Measurements from ENCODE around the gene KRT23.

Gene KRT23

DNA sequence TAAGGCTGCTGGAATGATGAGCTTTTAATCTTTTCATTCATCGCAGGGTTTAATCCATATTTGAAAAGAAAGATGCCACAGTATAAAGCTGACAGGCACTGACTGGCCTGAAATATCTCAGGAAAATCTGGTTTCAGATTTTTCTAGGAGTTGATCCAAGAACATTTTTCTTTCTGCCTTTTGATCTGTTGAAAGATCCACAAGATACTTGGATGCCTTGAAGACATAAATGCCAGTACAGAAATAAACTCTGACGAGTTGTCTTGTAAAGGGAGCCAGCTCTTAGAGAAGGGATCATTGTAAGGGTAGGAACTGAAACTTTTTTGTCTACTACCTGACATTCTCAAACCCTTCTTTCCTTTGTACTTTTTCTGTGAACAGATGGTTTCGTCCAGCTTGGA is 27.0 kb downstream of the KRT23 start:
- DNase-seq (ENCODE audit: low read depth in 1 of 2, low spot score in 1 of 2), result no peak

DNA sequence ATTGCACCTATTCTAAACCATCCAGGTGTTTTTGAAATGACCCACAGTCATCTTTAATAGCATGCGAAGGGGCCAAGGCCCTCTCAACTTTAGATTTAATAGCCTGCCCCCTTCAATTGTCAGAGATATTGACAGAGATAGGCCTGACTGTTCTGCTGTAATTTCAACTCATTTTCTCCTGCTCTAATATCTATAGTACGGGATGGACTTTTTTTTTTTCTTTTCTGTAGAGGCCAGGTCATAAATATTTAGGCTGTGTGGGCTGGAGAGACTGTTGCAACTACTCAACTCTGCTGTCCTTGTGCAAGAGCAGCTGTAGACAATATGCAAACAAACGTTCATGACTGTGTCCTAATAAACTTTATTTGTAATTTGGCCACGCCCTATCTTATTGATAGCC is 27.7 kb downstream of the KRT23 start:
- DNase-seq (ENCODE audit: low read depth in 1 of 2, low spot score in 1 of 2), result no peak

DNA sequence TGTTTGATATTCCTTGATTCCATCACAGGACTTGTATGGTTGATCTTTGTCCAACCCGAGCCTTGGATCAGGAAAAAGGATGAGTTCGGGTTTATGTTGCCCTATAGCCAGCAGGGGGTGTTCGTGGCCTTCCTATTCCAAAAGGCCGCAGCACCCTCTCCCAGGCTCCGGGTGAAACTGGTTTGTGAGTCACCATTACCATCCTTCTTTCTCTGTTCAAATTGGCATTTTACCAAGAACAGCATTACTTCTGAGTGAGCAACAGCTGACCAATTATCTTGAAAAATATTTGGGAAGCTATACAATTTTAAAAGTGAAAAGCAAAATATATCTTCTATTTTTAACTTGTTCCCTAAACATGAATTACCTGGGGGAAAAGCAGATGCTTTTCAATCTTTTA is 28.1 kb downstream of the KRT23 start:
- peak; percentile 16 to 74 for DNase-seq (ENCODE audit: low read depth in 1 of 2, low spot score in 1 of 2)

DNA sequence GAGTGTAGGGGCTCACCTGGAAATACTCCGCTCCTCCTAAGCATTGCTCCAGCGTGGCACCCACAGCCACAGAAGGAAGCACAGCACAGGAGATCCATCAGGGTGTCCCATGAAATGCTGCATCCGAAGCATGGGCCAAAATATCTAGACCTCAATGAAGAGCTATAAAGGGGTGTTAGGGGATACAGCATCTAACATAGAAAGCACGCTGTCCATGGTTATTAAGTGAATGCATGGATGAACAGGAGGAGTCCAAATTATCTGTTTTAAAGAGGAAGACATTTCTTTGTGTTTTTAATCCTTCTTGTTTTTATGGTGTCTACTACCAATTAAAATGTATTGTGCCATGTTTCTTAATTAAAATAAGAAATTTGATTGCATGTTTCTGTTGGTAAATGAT is 30.8 kb downstream of the KRT23 start:
- DNase-seq (ENCODE audit: low read depth in 1 of 2, low spot score in 1 of 2), result no peak

DNA sequence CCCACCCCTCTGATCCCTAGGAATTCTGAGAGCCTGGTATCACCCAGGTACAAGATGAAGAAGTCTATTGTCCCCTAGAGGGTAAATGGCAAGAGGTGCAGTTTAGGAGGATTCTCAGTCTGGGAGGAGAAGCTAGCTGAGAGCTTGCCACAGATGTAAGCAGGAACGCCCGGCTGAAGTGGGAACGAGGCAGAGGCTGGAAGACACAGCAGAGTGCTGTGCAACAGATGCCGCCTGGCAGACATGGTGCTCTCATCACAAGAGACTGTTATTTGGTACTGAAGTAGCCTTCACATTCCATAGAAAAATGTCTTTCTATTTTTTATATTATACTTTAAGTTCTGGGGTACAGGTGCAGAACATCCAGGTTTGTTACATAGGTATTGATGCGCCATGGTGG is 32.1 kb downstream of the KRT23 start:
- no peak for DNase-seq (ENCODE audit: low read depth in 1 of 2, low spot score in 1 of 2)

DNA sequence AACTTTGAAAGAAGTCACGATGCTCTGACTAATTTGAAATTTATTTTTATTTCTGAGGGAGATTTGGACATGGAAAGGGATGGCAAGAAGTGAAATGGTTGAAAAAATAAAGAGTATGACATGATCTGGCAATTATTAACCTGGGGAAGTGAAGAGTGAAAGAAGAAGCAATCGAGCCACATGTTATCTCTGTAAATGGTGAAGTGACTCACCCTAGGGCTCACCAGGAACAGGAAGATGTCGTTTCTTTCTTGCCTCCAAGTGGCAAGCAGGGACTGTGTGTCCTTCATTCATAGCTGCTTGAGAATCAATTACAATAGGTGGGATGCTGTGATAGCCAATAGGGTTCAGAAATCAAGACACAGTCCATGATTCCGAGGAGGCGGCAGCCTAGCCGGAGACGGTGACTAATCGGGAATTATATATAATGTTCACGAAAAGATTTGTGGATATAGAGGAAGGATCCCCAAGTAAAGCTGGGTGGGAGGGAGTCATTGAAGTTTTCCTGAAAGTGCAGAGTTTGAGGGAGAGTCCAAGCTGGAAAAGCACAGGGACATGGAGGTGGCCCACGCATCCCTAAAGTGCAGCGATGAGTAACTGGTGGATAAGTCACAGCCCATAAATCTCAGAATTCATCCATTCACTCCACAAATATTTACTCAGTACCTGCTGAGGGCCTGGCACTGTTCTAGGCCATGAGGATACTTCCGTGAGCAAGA is 34.2 kb downstream of the KRT23 start:
- no peak for DNase-seq (ENCODE audit: low read depth in 1 of 2, low spot score in 1 of 2)

DNA sequence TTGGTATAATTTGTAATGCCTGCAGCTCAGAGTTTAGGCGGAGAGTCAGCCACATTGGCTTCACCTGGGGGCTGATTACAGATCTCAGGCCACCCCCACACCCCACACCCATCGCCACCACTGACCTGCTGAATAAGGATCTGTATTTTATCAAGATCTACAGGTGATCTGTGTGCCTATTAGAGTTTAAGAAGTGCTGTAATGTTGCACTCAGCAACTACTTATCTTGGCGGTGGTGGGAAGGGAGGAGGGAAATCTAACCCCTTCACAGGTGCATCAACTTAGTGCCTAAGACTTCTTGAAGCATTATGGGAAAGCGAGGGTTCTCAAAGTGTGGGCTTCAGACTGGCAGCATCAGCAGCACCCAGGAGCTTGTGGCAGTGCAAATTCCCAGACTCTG is 34.9 kb downstream of the KRT23 start:
- DNase-seq (ENCODE audit: low read depth in 1 of 2, low spot score in 1 of 2), result no peak

DNA sequence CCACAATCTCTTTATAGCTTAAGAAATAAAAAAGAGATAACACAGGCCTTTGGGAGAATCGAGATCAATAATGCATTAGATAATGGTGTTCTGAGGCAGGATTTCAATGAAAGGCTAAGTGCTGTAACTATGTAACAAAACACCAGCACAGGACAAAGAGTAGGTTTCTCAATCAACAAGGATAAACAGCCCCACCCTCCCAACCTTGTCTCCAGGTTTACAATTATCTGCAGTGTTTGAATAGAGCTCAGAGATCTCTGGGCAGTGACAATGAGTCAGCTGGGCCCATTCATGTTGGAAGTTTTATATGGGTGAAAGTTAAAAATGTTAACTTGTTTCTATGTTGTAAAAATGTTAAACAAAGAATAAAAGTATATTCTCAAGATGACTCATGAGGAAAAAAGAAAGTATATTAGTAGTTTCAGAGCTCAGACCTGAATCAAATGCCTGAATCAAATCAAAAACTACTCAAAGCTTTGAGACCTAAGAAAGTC is 35.4 kb downstream of the KRT23 start:
- DNase-seq (ENCODE audit: low read depth in 1 of 2, low spot score in 1 of 2), result no peak

DNA sequence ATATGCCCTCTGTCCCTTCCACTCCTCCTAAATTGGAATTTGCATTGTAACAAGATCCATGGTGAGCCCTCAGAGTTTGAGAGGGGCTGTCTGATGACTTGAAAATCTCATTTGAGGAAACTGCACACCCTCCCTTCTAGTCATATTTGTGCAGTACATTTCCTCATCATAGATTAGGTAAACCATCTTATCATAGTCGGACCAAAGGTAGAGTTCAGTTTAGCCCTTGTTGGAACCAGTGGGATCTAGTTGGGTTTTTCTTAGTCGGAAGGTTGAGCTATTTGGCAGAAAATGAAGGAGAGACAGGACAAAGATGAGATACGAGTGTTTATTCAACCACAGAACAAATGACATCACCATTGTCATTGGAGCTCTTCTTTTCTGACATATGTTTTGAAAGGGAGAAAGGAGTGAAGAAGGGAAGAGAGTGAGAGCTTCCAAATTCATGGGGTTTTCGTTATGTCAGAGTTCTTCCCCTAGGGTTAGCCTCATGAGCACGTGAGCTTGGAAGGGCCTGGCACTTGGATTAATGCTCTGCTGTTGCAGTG is 36.6 kb downstream of the KRT23 start:
- no peak for DNase-seq (ENCODE audit: low read depth in 1 of 2, low spot score in 1 of 2)

DNA sequence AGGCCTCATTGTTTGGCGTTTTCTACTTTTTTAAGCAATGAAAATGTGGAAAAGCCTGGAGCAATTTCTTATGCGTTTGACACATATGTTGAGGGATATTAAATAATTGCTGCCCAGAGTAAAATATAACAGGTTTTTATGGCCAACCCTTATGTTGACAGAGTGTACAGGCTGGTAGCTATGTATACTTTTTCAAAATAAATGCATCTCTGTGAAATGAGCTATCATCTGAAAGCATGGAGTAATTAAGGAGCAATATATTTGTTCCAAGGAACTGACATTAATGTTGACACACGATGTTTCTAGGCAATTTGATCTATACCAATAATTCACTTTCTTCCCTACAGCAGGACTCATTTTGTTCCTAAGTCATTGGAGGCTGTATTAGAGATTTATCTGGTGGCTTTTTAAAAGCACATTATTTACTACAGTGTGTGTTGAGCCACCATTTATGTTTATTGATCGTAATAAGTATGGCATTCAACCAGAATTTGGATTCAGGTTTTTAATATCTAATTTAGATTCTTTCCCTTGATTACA is 40.5 kb downstream of the KRT23 start:
- no peak for DNase-seq (ENCODE audit: low read depth in 1 of 2, low spot score in 1 of 2)

DNA sequence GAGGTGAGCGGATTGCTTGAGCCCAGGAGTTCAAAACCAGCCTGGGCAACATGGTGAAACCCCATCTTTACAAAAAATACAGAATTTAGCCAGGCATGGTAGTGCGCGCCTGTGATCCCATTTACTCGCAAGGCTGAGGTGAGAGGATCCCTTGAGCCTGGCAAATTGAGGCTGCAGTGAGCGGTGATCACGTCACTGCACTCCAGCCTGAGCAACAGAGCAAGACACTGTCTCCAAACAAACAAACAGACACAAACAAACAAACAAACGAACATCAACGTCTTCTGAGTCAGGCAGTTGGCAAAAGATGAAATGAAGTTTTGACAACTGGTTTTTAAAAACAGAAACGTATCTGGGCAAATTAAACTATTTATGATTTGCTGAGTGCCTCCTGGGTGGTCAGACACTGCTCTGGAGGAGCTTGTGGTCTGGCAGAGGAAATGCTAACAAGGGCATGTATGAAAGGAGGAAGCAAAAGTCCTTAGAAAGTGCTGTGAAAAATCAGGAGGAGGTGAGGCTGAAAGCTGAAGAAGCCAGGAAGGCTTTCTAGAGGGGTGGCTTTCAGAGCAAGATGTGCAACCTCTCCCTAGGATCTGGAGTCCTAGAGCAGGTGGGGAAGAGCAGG is 42.2 kb downstream of the KRT23 start:
- DNase-seq (ENCODE audit: low read depth in 1 of 2, low spot score in 1 of 2), result no peak

DNA sequence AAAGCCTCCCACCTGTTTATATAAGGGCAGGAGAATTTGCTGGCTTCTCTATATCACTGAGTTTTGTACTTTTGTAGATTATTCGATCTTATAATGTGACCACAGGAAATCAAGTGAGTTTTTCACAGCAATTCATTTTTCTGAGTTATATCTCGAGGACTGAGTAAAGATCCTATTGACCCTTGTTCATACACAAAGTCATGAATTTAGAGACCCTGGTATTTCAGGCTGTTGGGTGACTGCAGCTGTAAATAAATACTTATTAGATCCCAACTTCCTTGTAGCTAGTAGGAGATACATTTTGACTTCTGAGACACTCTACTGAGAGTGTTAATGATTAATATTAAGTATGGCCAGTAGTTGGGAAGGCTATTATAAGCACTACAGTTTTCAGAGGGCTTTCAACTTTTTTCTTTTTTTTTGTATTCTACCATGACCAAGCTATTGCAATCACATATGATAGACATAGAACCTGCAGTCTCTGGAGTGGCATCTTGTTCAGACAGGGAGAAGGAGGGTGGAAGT is 49.2 kb downstream of the KRT23 start:
- DNase-seq (ENCODE audit: low read depth in 1 of 2, low spot score in 1 of 2), result no peak

DNA sequence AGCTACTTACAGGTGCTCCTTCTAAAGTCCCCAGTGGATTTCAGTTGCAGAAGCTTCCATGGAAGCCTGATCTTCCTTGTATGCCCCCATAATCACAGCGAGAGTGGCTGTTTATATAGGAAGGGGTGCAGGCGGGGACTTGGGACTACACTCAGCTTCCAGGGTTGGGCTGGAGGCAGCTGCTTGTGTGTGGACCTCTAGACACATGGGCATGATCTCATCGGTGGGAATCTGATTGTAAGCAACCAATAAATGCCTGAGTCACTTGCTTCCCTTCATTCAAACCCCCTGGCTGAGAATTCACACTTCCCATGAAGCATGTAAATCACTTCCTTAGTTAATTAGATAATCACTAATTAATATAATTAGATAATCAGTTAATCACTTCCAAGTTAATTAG is 51.4 kb downstream of the KRT23 start:
- DNase-seq (ENCODE audit: low read depth in 1 of 2, low spot score in 1 of 2), result no peak

DNA sequence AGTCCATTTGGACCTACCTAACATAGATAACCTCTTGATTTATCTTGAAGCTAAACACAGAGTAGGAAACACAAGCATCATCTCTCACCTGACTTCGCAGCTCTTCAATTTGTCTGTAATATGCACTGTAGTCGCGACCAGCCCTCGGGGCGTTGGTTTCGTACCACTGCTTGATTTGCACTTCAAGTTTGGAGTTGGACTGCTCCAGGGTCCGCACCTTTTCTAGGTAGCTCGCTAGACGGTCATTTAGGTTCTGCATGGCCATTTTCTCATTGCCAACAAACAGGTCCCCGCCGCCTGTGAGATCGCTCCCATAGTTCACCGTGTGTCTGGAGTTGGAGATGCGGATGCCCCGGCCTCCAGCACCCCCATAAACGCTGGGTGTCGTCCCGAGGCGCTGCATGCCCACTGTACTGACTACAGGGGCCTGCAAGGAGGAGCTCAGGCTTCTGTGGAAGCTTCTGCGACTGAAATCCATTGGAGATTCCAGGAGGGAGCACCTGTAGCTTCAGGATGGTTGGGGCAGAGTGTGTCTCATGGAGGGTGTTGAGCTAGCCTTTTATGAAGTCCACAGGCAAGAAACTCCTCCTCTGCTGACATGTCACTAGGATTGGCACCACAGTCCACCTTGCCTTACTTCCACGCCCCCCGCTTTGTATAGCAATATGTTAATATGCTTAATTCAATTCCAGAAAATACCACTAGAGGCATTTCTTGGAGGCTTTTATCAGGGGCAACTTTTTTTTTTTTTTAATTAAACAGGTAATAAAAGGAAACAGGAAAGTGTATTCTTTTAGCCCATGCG is 52.5 kb downstream of the KRT23 start, which contains the start of gene KRT20:
Gene KRT20, minus strand, starts transcription at position 535 of the 805 bp plus-strand sequence. Its CDS starts 57 bp downstream, at position 478.
- no peak for DNase-seq (ENCODE audit: low read depth in 1 of 2, low spot score in 1 of 2)

DNA sequence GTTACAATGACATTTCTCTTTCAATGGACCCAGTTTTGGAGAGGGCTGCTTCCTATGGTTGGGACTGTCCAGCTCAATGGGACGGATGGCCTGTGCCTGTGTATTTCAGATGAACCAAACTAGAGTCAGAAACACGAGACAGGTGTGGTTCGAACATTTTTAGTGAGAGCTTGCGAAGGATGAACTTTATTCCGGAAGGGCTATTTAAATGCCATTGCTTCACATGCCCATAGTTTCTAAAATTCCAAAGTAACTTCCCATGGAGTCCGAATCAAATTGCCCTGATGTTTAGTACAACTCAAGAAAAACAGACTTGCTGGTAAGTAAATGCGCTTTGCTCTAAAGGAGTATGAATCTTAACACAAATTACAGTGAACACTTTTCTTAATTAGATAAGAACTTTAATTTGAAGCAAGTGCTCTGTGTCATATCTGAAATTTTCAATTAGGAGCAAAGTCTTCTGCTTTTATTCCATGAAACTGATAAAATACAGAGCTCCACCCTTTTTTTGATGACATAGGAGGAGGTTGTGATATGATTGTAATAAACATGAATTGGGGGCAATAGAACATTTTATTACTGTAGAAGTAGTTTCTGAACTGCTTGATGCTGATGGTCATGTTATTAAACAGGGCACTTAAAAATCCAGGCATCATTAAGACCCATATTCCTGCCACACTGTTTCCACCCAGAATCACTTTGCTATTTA is 53.7 kb downstream of the KRT23 start:
- no peak for DNase-seq (ENCODE audit: low read depth in 1 of 2, low spot score in 1 of 2)

DNA sequence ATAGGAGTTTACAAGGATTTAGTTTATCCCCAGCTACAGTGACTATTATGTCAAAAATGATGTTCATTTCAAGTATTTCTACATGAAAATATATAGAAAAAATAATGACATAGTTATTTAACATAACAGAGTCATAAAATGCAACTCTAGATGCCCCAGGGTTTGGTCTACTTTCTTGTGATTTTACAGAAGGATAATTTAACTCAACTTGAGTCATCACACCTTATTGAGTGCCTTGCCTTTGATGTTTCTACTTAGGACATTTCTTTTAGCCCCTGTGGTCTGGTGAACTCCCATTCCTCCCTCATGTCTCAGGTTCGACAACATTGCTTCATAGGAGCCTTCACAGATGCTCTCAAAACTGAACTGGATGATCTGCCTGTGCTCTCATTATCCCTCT is 54.4 kb downstream of the KRT23 start:
- DNase-seq (ENCODE audit: low read depth in 1 of 2, low spot score in 1 of 2), result no peak

DNA sequence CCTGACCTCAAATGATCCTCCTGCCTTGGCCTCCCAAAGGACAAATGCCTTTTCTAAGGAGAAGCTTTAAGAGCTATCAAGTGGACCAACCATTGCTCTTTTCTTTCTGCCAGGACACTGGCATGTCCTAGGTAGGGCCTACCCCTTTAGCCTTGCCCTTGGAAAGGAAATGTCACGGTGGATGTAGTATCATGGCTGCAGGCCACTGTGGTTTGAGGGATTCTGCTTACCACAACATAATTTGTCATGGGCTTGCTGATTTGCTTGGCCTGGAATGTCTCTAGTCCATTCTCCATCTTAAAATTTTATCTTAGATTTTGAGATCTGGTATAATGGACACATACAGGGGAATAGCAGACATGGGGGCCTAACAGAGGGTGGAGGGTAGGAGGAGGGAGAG is 58.4 kb downstream of the KRT23 start:
- DNase-seq (ENCODE audit: low read depth in 1 of 2, low spot score in 1 of 2), result no peak

DNA sequence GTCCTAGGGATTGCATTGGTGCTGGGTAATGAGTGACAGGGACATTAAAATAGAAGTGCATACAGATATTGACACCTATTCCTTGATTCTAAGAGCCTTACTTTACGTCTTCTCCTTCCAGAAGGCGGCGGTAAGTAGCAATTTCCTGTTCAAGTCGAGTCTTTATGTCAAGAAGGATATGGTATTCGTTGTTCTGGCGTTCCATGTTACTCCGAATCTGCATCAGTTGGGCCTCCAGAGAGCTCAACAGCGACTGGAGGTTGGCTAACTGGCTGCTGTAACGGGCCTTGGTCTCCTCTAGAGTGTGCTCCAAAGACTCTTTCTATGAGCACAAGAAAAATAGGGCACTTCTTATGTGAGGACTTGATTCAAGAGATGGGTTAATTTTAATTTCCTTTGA is 59.4 kb downstream of the KRT23 start:
- DNase-seq (ENCODE audit: low read depth in 1 of 2, low spot score in 1 of 2), result no peak

DNA sequence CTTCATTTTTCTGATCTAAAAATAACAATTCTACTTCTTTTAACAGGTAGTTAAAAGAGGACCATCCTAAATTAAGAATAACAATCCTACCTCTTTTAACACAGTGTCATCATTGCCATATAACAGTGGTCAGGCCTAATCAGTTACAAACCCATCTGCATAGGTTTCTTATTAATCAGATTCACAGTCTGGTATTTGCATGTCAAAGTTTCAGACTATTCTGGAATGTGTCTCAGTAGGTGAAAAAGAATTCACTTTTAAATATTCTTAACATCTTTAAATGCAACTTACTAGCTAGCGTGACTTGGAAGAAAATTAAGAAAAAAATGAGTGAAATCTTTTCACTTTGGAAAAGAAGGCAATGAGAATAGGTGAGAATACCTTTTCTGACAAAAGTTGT is 63.6 kb downstream of the KRT23 start:
- DNase-seq (ENCODE audit: low read depth in 1 of 2, low spot score in 1 of 2), result no peak

DNA sequence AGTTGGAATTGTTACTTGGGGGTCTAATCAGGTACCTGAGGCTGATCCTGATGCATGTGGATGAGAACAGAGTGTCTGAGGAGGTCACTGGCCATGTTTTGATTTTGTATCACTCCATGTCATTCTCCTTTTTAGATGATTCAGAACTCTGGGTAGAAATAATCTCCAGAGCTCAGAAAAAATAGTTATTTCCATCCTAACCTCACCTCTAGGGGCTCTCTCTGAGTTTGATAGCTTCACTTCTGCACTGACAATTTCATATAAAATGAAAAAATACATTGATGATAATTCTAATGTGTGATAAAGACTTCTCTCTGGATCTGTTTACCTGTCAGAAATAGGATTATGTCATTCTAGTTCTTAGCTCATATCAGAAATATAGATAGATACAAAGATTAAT is 64.2 kb downstream of the KRT23 start:
- no peak for DNase-seq (ENCODE audit: low read depth in 1 of 2, low spot score in 1 of 2)

Data from activated CD4-positive, alpha-beta T cell treated with anti-CD3 and anti-CD28 coated beads, Interleukin-2, amount 50 U/mL, for 24 hours (primary cell).